ENCODE measurements around the gene C3orf70.

The C3orf70 gene

DNA sequence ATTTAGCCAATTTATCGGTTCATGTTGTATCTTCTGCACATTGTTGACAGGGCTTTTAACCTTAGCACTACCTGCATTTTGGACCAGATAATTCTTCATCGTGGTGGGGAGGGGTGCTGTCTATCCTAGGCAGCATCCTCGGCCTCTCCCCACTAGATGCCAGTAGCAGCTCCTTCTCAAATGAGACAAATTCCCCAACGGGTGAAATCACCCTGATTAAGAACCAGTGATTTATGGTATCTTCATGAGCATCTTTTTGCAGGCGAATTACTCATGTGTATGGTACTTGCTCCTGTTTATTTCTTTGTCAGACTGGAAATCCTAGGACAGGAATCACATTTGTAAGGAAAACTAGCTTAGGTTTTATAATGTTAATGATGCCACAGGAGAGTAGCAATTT, 68.0 kb downstream of the C3orf70 start:
- DNase-seq = no peak

GRCh38 chr3:185084402-185084801, 68.5 kb downstream of the C3orf70 start:
- DNase-seq = no peak

DNA sequence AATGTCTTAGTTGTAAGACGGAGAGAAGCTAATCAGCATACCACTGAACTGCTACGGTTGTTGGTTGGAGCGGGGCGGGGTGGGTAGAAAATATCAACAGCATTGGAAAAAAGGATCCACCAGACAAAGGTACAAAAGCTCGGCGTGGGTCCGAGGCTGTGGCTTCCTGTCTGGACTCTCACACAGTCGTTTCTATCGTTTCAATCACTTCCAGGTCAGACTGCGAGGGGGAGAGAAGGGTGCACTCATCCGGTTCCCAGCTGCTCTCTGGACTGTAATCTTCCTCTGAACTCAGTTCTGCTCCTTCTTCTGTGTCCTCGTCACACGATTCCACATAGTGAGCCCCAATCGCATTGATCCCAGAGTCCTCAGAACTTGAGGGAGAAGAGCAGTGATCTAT, 70.0 kb downstream of the C3orf70 start:
- no peak for DNase-seq

DNA sequence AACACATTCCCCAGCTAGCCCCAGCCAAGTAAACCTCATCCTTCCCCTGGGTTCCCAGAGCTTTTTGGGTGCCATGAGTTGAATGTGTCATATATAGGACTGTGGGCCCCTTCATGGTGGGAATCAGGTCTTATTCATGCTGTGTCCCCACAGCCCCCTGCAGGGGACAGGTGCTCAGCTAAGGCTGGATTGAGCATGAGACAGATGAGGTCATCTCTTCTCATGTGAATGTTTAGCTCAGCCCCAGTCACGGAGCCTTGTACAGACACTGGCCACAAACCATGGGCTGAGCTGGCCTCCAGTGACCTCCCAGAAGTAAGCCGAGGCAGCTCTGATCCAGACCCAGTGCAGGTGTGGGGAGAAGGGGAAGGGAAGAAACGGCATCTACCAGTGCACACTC, 70.7 kb downstream of the C3orf70 start:
- no peak for DNase-seq

GRCh38 chr3:185081521-185081920, 71.3 kb downstream of the C3orf70 start:
- no peak for DNase-seq

DNA sequence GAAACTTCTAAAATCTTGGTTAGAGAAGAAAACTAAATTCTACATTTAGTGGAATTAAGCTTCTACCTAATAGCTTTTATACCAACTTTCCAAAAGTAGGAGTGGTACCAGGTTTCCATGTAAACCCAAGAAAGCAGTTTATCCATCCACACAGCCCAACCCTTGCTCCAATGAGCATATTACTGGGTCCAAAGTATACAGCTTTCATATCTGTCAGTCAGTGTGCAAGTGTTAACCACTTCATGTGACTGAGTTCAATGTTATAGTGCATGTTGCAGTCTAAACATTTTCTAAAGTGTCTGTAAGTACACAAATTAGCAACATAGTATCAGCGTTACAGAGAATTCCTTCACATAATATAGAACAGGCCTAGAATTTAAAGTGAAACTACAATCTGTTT, 73.2 kb downstream of the C3orf70 start:
- no peak for DNase-seq

- no peak for DNase-seq
Observed at GRCh38 chr3:185076219-185076618, 76.6 kb downstream of the C3orf70 start.

- no peak for DNase-seq
Observed at GRCh38 chr3:185075547-185075946, 77.3 kb downstream of the C3orf70 start.

- peak; percentile 38 for DNase-seq
Observed at GRCh38 chr3:185071287-185071800, 81.5 kb downstream of the C3orf70 start.

DNA sequence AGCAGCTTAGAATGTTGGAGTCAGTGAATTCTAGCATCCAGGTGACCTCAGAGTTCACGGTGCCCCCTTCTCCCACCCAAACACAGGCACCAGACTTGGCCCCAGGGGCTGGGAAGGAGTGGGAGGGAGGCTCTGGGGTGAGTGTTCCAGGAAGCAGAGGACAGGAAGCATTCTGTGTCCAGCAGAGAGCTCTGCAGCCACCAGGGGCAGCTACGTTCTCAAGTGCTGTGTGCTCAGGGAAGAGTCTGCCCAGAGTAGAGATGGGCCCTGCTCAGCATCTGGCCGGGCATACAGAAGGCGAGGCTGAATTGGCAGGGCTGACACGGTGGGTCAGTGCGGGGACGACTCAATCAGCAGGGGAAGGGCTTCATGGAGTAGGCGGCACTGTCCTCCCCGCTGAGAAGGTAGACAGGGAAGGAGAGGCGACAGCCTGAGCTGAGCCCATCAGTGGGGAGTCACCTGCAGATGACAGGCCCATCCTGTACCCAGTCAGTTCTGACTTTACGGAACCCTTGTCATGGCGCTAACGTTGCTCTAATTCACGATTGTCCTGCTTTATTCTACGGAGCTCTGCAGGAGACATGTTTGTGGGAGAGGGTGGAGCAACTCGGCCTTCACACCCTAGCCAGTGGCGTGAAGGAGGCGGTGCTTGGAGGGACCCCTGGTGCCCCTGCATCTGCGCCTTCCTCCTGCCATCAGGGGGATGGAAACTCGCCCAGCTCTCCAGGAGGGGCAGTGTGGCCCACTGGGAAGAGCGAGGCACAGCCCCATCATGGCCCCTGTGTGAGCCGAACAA, 82.2 kb downstream of the C3orf70 start:
- DNase-seq = peak; percentile 56

DNA sequence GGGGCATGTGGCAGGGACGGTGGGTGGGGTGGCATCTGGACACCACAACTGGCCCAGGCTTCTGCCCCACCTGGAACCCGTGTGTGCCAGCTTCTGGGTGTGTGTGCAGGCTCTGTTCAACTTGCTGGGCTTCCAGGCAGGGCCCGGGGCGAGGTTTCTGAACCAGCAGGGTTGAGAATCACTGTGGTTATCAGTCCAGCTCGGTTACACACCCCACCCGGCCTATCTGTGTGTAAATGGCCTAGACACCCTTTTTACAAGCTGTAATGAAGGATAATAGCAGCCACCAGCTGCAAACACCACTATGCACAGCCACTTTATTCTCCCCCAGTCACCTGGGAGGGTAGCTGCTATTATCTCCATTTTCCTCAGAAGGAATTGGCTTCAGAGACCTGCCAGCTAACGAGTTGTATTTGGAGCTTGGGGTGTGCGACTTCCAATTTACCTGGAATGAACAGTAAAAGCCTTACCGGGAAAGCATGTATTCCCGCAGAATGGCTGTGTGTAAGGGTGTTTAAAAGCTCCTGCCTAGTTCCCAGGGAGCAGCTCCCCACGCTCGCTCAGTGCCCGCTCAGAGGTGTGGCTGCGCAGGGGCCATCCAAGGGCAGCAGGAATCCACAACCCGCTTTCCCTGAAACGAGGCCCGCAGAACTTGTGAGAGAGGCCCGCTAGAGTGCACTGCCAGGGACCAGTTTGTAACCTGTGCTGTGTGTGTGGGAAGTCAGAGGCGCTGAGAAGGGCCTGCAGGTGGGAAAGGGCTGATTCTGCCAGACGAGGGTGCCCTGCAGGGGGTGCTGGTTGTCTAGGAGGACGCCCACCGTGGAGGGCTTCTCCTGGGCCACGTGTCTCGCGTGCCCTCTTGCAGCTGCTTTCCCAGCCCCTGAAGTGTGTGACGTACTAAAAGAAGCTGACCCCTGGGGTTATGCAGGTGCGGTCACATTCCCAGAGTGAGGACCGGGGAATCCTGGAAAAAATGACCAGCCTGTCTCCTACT, 83.5 kb downstream of the C3orf70 start:
- peak; percentile 53 for DNase-seq

- no peak for DNase-seq
Observed at GRCh38 chr3:185067173-185067572, 85.7 kb downstream of the C3orf70 start.

DNA sequence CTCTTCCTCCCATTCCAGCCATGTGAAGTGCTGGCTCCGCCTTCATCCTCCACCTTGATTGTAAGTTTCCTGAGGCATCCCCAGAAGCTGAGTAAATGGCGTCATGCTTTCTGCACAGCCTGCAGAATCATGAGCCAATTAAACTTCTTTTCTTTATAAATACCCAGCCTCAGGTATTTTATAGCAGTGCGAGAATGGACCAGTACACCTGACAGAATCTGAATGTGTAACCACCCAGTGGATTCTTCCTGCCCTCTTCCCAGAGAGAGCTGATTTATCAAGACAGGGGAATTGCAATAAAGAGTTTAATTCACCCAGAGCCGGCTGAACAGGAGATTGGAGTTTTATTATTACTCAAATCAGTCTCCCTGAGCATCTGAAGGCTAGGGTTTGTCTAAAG, 86.6 kb downstream of the C3orf70 start:
- no peak for DNase-seq

GRCh38 chr3:185065059-185065458, 87.8 kb downstream of the C3orf70 start:
- DNase-seq = no peak

- DNase-seq = no peak
Observed at GRCh38 chr3:185063431-185063830, 89.4 kb downstream of the C3orf70 start.

GRCh38 chr3:185062191-185062590, 90.7 kb downstream of the C3orf70 start:
- DNase-seq = no peak

DNA sequence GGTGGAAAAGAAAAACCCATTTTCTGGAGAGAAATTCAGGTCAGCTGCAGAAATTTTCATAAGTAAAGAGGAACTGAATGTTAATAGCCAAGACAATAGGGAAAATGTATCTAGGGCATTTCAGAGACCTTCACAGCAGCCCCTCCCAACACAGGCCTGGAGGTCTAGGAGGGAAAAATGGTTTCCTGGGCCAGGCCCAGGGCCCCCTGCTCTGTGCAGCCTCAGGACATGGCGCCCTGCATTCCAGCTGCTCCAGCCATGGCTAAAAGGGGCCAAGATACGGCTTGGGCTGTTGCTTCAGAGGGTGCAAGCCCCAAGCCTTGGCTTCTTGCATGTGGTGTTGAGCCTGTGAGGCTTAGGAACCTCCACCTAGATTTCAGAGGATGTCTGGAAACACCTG, 92.2 kb downstream of the C3orf70 start:
- no peak for DNase-seq

GRCh38 chr3:185059766-185060165, 93.1 kb downstream of the C3orf70 start:
- DNase-seq = no peak

- DNase-seq = no peak
Observed at GRCh38 chr3:185058796-185059195, 94.1 kb downstream of the C3orf70 start.

GRCh38 chr3:185057829-185058228, 95.0 kb downstream of the C3orf70 start:
- no peak for DNase-seq

DNA sequence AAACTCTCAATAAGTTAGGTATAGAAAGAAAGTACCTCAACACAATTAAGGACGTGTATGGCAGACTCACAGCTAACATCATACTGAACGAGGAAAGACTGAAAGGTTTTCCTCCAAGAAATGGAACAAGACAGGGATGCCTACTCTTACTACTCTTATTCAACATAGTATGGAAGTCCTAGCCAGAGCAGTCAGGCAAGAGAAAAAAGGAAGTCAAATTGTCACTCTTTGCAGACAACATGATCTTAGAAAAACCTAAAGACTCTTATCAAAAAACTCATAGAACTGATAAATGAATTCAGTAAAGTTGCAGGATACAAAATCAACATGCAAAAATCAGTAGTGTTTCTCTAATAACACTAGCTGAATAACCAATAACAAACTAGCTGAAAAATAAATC, 96.0 kb downstream of the C3orf70 start:
- DNase-seq = no peak

DNA sequence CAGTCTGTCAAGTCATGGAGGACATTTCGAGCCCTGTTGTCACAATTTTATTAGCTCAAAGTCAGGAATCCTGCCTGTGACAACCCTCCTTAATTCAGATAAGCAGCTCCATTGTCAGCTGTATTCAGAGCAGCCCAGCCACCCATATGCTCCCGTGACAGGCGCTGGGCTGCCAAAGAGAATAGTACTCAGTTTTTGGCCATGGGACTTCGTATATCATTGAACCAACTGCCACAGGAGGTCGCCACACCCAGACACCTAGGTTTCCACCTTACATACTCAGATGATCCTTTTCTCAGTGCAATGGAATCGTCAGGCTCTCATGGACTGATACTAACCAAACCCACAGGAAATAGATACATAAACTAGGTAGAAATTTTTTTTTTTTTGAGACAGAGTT, 100.2 kb downstream of the C3orf70 start:
- no peak for DNase-seq

DNA sequence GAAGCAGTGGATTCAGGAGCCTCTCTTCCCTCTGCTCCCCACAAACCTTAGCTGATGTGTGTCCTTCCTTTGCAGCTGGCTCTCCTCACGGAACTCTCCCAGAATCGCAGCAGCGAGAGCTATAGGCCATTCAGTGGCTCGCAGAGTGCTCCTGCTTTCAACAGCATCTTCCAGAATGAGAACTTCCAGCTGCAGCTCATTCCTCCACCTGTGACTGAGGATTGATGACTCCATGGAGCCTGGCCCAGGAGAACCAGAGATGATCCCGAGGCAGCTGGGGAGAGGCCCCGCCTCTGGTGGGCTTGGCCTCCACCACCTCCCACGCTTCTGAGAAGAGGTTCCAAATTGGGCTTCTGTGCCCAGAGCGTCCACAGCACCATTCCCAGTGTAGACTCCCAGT, 101.1 kb downstream of the C3orf70 start:
- no peak for DNase-seq

DNA sequence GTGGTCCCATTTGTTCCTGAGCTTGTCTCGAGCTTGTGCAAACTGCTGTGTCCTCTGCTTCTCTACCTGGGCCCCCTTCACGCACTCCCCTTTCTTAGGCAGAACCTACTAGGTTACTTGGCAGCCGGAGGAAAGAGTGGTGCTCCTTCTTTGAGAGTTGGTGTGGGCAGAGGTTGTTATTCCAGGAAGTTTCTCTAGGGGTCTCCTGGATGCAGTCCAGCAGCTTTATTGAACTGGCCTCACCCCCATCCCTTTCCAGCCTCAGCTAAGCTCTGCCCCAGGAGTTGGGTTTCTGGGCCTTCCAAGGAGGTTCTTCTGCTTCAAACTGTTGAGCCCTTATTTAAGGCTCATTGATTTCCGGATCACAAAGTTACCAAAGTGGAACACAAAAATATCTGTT, 103.2 kb downstream of the C3orf70 start:
- peak; percentile 40 for DNase-seq

Measured in NCI-H82 (cell line).